Measurements from ENCODE around the gene KLHL22.
A peak's percentile ranks its signal among the peaks of the same experiment; 100 is the strongest.
"Not testable (repeated sequence)": the region's sequence is repeated elsewhere in the genome, so short reads cannot be mapped to it uniquely, and the experiment has no call there.

Gene KLHL22

DNA sequence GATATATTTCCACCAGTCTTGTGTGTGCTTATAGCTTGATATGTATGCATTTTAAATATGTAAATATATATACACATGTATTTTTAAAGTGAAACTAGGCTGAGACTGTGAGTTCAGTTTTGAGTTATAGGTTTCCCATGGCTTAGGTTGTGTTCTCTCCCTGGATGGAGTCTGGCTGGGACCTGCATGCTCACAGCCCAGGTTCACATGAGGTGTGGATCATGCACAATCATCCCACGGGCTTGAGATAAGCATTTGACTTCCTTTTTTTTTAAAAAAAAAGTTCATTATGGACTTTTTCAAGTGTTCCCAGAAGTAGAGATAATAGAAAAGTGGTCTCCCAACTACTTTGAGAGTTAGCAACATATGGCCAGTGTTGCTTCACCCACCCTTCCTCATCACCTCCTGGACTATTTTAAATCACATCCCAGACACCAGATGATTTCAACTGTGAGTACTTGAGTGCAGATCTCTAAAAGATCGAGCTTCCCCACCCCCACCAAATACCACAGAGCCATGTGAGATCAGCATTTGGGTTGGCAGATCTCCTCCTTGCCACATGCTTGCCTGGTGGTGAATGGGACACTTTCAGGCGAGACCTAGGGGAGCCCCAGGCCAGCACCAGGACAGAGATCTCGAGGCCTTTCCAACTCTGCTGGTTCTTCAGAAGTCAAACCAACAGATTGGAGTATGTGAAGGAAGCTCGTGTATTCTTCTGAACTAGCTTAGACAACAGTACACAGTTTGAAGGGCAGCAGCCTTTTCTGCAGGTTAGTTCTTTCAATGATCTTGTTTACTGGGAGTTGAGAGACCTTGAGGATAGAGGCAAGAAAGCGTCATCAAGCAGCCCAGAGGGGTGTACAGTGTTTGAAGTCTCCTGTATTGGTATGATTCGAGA, 27.7 kb upstream of the KLHL22 start:
- no peak for DNase-seq

DNA sequence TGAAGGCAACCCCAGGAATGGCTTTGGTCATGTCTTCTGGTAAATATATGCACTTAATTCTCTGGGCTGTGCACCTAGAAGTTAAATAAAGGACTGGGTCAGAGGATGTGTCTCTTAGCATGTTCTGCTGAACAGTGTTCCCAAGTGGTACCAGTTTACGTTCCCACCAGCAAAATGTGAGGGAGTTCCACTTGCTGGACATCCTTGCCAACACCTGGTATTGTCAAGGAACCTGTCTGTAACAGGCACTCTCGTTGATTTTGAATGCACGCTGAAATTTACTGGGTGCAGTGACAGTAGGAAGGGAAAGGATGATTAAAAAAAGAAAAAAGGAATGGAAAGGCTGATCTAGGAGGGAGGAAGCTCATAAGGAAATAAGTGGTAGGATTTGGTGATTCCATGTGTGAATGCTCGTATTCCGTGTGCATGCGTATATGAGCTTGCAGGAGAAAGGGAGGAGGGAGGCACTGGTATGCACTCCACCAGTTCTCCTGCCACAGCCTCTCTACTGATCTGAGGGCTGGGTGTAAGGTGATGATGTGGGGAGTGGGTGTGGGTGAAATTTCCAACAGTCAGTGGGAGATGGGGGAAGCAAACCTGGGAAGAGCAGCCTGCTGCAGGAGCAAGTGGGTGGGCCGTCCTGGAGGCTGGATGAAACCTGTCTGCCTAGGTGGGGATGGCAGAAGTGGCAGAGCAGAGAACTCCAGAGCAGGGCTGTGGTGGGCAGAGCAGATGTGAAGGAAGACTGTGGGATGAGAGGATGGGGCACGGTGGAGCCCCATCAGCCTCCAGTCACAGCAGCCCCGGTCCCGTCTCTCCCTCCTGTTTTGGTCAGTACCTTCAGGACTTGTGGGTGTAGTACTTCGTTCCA, 26.8 kb upstream of the KLHL22 start:
- no peak for DNase-seq

DNA sequence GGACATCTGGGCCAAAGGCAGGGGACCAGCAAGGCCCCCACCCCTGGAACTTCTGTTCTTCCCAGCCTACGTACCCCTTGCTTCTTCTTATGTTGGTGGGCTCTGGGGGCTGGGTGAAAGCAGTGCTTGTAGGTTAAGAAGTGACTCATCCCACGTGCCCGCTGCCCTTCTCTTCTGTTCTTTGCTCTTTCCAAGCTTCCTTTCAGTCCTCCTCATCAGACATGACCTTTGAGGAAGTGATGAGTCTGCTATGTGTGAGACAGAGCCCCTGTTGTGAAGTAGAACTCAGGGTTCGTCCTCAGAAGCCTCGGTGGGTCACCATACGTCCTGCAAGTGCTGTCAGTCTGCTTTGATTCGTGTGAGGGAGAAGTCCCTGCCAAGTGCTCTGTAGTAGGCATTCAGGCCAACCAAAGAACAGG, 24.5 kb upstream of the KLHL22 start:
- no peak for DNase-seq

DNA sequence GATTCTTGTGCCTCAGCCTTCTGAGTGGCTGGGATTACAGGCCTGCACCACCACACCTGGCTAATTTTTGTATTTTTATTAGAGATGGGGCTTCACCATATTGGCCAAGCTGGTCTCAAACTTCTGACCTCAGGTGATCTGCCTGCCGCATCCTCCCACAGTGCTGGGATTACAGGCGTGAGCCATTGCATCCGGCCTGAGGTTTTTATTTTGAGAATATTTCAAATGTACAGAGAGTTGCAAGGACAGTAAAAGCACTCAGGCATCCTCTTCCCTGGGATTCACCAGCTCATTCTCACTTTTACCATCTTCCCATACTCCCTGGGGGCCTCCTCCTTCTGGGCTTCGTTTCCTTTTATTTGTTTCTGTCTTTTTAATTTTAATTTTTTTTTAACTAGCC, 24.0 kb upstream of the KLHL22 start:
- no peak for DNase-seq

DNA sequence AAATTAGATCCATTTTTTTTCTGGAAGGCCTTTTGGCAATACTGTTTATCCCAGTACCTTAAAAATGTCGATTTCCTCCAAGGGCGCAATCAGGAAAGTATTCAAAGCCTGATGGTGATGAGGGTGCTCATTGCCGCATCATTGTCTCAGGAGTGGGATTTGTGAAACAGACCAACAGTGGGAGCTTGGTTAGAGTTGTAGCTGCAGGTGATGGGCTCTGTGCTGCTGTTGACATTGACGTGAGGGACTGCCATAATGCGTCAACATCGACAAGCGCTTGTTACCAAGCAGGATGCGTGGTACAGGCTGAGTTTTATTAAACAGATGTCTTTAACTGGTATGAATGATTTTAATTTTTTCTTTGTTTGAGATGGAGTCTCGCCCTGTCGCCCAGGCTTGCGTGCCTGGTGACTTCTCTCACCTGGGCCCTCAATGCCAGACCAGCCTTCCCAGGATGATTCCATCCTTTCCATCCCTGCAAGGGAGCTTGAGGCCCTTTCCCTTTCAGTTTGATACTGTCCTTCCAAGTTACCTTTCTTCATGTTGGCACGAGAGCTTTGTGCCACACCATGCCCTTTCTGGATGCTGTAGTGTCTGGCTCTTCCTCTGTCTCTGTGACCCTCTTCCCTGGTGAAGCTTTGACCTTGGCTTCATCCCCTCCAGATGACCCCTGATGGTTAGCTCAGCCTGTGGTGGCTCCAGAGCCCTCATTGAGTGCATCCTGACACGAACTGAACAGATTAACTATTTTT, 22.4 kb upstream of the KLHL22 start:
- DNase-seq = no peak

DNA sequence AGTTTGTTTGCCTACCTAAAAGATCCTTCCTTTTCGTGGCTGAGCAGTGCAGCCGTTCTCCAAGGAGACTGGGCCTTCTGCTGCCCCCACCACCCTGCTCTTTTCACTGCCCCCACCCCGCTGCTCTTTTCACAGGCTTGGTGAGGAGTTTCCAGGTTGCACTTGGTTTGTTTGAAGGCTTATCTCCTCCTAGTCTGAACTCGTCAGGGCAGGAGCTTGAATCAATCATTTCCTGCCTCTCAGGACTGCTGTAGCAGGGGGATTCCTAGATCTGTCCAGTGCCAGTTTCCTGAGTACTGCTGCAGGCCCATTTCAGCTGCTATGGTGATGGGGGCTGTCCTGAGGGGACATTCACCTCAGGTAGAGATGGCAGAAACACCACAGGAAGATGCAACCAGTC, 21.8 kb upstream of the KLHL22 start:
- no peak for DNase-seq

DNA sequence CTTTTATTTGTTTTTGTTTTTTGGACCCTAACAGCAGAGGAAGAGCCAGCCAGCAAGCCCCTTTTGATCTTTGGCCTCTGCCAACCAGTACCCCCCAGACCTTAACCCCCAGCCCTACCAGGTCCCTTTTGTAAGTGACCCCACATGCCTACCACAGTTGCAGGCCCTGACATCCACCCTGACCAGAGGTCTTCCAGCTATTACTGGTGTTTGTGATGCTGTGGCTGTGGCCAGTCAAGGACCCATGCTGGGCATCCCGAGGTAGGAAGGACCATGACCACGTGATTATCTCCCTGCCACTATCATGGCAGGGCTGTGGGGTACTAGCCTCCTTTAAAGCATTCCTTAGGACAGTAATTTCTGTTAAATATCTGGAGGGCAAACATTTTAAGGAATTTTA, 20.8 kb upstream of the KLHL22 start:
- DNase-seq = no peak

DNA sequence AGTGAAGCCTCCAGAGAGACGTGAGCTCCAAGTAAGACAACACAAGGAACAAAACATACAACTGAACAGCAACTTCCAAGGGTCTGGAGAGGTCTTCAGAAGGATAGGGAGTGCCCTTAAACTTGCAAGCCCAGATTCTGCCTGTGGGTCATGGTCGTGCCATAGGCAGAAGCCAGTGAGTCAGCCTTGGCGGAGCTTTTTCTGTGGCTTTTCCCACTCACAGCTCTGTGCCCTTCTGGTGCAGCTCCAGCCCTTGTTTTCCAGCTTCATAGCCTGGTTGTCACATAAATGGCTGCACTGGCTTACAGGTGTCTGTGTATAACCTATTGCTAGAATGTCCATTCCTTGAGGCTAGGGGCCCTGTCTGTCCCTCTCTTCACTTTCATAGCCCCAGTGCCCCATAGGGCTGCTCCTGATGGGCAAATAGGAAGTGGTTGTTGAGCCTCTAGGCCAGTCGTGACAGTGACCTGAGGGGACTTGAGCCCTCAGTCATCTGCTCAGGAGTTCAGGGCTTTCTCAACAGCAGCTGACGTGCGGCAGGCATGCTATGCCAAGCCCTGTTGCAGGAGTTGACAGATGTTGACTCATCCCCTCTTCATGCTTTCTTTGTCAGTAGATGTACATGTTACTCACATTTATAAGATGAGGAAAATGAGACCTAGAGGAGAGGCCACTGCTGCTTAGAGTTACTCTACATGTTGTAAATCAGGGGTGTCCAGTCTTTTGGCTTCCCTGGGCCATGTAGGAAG, 19.2 kb upstream of the KLHL22 start:
- DNase-seq = no peak

DNA sequence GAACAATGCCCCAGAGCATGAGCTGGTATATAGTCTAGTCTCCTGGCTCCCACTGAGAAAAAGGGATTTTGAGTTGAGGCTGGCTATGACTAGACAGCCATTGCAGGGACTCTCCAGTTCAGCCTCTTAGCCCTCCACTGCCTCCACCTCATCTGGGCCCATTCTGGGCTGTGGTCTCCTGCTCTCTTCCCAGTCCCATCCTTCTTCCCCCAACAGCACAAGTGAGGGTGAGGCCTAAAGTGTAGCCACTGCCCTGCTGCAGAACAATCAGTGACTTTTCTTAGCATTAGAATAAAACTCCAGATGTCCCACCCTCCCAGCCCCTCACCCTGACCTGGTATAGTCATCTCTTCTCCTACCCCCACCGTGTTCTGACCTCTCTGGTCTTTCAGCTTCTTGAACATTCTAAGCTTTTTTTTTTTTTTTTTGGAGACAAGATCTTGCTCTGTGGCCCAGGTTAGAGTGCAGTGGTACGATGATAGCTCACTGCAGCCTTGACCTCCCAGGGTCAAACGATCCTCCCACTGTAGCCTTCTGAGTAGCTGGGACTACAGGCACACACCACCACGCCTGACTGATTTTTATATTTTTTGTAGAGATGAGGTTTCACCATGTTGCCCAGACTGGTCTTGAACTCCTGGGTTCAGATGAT, 16.1 kb upstream of the KLHL22 start:
- no peak for DNase-seq

DNA sequence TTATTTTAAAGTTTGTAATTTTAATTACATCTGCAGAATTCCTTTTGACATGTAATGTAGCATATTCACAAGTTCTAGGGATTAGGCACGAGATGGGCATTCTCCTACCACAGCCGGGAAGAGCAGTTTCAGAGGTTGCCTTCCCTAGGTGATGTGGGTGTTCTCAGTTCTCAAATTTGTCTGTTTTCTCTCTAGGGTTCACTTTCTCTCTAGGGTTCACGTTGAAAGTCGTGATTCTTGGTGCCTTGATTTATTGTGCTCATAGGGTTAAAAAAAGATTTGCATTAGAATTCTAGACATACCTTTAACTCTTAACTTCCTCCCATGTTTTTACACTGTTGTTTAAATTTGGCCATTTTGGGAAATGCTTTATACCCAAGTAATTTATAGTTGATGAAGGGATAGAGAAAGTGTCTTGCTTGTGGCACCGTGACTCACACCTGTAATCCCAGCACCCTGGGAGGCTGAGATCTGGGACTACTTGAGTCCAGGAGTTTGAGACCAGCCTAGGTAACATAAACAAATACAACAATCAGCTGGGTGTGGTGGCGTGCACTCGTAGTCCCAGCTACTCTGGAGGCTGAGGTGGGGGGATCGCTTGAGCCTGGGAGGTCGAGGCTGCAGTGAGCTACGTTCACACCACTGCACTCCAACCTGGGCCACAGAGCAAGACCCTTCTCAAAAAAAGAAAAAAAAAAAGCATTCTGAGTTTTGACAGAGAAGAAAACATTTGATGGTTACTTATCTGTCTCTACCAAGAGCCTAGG, 15.4 kb upstream of the KLHL22 start:
- DNase-seq = no peak

DNA sequence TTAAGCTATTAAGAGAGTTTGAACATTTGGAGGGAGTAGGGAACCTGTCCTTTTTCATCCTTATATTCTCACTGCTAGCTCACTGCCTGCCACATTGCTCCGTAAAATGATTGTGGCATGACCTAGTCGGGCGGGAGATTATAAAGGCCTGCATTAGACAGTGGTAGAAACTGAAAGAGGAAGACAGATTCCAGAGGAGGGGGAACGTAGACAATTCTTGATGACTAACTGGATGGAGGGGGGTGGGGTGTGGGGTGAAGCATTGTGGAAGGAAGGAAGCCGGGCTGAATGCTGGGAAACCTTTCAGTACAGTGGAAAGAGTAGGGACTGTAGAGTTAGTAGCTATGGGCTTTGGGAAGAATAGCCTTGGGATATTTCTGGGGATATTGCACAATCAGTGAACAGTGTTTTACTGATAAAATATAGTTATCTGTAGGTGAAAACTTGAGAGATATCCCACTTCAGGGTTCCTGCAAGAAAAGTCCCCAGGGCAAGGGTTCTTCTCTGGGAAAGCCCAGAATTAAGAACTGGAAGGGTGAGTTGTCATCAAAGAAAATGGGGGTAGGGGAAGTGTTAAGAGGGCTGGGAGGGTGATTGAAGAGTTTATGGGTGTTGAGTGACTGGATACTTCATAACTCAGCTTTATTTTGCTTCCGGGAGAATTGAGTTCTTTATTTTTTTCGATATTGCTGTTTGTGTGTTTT, 13.9 kb upstream of the KLHL22 start:
- no peak for DNase-seq

DNA sequence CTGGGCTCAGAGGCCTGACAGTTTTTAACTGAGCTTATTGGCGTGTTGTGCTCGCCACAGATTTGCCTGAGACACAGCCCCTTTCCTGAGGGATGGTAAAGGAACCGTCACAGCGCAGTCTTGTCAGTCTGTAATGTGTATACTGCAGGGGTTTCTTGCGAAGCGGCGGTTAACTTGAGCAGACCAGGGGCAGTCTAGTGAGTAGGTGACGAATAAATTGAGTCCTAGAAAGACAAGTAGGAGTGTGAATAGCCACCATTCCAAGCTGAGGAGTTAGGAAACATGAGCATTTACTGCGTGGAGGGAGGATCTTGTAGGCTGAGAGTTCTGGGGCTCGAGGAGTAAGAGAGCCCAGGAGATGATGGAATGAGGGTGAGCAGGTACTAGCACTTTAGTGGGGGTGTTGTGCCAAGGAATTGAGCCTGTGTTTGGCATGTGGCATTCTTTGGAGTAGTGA, 13.2 kb upstream of the KLHL22 start:
- no peak for DNase-seq

DNA sequence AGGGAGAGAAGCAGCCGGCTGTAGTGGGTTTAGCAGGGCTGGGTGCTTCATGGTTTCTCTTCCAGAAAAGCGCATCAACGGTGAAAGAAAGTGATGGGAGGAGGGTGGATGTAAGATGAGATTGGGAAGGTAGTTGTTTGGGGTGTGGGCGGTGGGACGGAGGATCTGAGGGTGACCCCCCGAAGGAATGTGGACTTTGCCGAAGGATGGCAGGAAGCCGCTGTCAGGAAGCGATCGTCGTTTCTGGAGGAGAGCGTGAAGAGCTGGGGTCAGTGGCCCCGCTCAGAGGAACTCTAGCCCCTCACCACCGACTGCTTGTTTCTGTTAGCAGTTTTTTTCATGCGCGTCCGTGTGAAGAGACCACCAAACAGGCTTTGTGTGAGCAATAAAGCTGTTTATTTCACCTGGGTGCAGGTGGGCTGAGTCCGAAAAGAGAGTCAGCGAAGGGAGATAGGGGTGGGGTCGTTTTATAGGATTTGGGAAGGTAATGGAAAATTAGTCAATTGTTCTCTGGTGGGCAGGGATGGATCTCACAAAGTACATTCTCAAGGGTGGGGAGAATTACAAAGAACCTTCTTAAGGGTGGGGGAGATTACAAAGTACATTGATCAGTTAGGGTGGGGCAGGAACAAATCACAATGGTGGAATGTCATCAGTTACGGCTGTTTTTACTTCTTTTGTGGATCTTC, 12.6 kb upstream of the KLHL22 start:
- DNase-seq = not testable (repeated sequence)

DNA sequence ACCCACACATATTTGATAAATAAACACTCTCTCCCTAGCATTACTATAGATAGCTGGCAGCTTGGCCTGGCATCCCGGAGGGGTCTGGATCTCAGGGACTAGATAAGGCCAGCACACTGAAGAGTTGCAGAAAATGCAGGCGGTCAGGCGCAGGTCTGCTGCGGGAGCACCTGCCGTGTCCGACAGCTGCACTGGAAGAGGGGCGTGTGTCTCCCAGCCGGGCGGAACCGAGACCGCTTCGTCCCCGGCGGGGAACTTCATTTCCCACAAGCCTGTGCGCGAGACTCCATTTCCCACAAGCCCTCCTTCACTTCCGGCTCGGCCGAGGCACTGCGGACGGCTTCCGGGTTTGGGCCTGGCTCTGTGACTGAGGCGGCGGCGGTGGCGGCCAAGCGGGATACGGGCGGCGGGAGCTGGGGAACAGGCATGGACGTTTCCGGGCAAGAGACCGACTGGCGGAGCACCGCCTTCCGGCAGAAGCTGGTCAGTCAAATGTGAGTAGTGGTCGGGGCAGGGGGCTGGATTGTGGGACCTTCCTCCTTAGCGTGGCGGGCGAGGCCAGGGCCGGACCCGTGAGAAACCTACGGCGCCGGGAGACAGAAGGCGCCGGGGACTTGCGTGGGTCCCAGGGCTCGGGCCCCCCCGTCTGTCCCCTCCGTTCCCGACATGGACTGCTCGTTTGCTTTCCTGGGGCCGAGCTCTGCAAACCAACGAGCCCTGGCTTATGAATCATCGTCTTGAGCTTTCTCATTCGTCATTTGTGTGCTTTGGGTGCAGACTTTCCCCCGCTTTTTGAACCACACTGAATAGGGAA, 11.9 kb upstream of the KLHL22 start, which contains the start of gene MED15:
Gene MED15 (plus strand): TSS at position 358 of the 814 bp plus-strand sequence. CDS start 69 bp downstream, at position 427.
- DNase-seq = peak; percentile 89

DNA sequence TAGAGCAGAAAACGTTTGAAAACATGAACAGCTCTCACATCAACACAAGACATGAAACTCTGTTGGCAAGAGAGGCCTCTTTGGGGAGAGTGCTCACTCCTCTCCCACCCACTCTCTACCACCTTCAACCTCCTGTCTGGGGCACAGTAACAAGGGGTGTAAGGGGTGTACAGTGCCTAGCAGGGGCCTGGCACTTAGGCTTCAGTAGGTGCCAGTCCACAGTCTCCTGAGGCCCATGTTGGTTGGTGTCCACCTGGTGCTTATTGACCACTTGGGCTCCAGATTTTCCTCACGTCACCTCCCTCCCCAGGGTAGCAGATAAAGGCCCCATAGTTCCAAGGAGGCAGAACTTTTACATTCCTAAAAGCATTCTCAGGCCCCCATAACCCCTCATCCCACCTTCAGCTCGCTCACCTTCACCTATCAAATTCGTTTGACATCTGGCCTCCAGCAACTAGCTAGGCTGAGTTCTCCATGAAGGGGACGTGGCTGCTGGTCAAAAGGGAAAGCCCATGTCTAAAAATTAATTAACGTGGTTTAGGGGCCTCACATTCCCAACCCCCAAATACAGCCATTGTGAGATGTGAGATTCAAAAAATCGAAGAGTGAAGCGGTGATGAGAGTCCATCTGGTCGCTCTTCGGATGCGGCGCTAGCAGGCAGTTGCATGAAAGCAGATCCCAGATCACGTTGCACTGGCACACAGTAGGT, 11.1 kb upstream of the KLHL22 start:
- no peak for DNase-seq

DNA sequence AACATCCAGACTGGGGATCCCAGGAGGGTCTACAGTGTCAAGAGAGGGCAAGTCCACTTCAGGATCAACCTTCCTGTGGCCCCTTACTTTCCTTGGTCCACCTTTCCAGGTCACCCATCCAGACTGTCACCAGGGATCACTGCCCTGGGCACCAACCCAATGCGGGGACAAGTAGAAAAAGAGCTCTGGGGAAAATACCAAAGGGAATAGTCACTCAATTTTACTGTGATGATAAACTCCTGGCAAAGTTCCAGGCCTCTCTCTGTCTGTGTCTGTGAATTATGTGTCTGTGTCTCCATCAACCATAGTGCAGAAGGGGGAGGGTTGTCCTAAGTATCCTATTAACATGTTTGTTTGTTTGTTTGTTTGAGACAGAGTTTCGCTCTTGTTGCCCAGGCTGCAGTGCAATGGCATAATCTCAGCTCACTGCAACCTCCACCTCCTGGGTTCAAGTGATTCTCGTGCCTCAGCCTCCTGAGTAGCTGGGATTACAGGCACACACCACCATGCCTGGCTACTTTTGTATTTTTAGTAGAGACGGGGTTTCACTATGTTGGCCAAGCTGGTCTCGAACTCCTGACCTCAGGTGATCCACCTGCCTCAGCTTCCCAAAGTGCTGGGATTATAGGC, 8.8 kb upstream of the KLHL22 start:
- DNase-seq = not testable (repeated sequence)

DNA sequence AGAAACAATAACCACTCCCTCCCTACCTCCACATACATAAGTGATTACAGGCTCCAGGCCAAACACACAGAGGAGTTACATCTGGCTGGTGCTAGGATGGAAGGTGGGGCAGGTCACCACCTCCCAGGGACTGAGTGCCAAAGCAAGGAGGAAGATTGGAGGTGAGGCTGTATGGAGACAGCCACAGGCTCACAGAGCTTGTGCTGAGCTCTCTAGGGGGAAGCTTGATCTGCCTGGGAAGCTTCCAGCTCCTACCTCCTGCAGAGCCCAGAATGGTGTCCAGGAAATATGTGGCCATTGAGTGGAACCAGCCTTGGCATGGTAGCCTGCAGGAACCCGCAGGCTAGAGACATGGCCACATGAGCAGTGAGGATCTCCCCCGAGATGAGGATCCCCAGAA, 8.2 kb upstream of the KLHL22 start:
- DNase-seq = no peak
